Stimulated activated CD8-positive, alpha-beta memory T cell treated with anti-CD3 and anti-CD28 coated beads, Interleukin-12 subunit alpha, Interleukin-12 subunit beta, amount 100 ng/mL, for 4 hours (primary cell): ENCODE data around the gene SLX4IP.

Experiments used
- DNase-seq: peaks from one replicate; pipeline ENCODE4 v3.0.0-alpha.2; 2020; ENCODE audit warnings: low read depth

The SLX4IP gene

DNA sequence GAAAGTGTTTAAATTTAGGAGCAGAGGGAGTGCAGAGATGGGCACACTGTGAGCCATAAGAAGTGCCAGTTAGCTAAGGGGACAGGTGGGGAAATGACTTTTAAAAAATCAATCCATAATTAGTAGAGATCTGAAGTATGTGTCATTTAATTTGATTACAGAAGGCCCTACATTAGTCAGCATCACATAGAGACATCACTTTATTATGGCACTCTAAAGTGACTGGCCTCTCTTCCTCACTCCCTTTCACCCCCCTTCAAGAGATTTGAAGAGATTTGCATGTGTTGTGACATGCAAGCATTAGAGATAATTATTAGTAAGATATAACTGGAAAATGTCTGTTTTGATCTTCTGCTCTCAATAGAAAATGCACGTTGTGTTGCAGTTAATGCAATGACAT lies 86.7 kb downstream of the SLX4IP start:
- no peak for DNase-seq

DNA sequence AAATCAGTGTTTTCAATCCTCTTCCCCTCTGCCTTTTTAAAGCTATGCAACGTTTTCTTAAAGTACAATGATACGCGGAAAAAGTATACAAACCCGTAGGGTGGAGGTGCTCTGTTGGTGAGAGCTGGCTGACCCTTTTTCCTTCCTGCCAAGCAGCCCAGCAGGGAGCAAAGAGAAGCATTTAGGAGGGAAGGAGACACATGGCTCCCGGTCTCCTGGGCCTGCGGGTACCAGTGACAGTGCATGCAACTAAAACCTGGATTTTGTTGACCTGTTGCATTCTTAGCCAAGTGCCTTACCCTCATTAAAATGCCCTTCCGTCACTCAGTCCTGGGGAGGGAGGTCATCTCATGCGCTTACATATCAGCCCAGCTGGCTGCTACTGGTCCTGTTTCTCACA lies 87.2 kb downstream of the SLX4IP start:
- DNase-seq: no peak

DNA sequence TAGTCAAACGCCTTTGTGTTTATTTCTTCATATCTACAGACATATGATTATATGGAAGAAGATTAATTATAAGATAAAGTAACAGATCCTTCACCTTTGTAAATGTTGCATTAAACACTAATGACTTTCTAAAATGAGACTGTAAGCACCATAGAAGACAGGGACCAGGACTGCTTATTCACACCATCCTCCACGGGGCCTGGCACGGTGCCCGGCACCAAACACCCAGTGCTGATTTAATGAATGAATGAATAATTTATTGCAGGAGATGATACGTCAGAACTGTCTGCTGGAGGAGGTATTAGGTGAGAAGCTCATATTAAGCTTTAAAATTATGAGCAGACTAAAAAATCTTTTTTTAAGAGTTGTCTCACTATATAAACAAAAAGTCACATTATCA lies 88.3 kb downstream of the SLX4IP start:
- DNase-seq: no peak

DNA sequence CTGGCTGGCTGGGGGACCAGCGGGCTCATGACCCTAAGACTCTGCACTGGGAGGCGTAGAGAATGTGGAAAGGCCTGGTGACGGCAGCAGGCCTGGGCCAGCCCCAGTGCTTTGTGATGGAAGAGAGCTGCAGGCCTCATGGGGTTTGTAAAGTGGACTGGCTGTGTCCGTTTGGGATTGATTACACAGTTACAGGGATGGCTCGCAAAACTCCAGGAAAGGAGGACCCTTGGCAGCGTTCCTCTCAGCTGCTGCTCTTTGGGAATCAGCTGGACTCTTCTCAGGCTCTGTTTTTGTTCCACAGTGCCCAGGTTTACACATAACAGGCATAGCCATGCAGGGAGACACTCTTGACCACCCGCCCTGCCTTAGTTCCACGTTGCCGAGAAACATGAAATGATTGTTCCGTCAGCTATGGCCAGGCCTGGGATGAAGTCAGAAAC lies 89.0 kb downstream of the SLX4IP start:
- DNase-seq: no peak

DNA sequence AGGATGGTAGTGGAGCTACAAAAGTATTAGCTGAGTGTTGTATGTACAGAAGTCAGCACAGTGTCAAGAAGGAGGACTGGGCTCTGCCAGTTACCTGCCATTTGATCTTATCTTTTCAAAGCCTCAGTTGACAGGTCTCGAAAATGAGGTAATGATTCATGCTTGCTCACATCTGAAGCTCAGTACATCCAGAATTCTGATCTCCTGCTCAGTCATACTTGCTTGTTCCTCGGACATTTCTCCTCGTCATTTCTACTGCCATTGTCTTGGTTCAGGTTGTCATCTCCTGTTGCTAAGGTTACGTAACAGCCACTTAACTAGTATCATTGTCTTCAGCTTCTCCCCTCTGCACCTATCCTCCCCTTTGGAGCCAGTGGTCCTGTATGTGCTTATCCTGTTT lies 89.5 kb downstream of the SLX4IP start:
- no peak for DNase-seq

DNA sequence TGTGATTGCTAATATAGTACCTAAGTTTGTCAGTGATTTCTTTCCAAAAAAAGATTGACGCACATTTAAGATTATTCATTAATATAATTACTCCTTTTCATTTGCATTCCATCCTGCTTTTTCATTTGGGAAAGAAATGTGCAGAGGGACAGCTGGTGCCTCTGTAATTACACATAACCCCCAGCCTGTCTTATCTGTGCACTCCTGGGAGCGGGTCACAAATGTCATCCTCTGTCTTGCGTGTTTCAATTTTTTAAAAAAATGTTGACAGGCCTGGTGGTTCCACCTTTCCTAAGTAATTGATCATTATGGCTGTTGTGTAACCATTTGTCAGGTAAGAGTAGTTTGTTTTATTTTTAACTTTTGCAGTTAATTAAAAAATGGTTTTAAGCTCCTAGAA lies 92.7 kb downstream of the SLX4IP start:
- no peak for DNase-seq

DNA sequence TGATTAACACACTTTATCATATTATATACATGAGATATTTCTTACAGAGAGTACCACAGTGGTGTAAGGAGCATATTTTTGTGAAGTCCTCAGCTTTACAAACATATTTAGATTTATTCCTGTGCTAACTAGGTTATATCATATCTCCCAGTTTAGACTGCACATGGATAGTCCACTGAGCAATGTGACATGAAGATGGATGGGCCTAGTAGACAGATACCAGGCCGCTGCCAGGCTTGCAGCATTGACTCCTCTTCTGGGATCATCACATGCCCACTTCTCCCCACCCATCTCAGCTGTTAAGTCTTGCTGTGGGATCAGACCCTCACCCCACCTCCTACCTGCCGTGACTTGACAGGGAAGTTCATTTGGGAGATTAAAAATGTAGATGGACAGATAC lies 95.8 kb downstream of the SLX4IP start:
- no peak for DNase-seq

DNA sequence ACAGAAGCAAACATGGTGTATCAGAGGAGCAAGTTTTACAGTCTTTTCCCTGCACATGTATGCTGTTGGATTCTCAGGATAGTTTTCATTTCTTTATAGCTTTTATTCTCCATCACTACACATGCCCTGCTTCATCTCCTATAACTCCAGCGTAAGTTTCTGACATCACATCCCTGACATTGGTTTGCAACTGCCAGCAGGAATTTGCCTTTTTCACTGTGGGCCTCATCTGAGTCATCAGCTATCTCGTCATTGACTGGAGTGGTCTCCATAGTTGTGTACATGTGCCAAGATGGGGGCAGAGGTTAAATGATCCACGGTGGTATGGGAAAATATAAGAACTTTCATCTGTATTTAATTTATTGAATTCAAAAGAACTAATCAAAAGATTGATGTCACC lies 96.7 kb downstream of the SLX4IP start:
- DNase-seq: no peak

DNA sequence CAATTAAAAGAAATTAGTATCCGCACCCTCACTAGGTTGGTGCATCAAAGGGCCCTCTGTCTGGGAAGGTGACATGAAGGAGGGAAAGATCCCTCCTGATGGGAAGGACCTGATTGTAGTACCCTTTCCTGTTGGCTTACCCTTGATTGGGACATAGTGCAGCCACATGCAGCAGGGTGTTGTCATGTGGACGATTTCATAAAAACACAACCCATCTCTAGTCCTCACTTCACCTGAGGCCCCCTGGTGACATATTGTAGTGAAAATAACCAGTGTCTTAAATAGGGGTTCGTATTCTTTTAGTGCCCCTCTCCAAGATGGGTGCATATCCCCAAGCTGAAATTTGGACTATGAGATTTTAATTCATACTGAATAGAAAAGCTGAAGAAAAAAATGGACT lies 97.3 kb downstream of the SLX4IP start:
- no peak for DNase-seq

DNA sequence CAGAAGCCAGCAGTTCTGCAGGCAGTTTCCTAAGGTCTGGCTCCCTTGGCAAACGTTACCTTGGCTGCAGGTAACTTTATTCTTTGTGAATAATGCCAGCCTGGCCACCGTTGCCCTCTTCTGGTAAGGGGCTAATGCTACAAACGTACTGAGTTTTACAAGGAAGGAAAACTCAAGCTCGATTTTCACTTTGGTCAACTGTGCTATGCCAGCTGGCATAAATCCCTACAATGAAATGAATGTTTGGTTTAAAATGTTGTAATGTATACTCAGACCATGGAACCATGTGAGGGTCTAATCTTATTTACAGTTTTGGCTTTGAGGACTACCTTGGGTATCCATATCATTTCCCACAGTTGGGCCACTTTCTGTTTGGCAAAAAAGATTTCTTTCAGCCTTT lies 101.4 kb downstream of the SLX4IP start:
- no peak for DNase-seq

DNA sequence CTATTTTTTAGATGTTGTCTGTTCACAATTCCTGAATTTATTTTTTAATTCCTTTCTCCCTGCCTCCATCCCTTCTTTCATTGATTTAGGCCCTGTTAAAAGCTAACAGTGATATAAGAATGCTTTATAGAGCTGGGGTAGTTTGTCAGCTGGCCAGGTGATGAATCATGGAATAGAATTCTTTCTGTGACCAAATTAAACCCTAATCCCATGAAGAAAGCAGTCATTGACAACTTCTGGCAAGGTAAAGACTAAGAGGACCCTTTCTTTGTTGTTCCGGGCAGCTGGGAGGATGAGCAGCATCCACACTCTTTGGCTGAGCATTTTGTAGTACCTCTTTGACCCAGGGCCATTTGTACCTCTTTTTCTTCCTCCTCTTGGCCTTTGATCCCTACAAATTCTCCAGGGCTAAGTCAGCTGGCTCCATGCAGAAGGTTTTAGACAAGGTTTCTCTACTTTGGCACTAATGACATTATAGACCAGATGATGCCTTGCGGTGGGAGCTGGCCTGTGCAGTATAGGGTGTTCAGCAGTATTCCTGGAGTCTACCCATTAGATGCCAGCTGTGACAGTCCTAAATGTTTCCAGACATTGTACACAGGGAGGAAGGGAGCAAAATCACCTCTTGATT lies 102.9 kb downstream of the SLX4IP start:
- no peak for DNase-seq

DNA sequence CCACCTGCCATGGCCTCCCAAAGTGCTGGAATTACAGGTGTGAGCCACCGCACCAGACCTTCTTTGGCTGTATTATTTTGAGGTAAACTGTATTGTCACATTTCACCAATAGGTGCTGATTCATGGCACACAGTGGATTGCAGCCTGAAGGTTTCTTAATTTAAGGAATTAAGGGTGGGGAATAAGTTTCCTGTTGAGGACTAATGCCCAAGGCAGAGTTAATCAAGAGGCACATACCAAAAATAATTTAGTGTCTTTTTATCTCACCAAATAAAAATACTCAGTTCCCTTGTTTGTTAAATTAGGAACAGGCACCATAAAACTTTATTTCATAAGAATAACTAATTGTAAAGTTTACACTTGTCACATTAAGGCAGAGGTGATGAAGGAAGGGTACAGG lies 103.7 kb downstream of the SLX4IP start:
- no peak for DNase-seq

DNA sequence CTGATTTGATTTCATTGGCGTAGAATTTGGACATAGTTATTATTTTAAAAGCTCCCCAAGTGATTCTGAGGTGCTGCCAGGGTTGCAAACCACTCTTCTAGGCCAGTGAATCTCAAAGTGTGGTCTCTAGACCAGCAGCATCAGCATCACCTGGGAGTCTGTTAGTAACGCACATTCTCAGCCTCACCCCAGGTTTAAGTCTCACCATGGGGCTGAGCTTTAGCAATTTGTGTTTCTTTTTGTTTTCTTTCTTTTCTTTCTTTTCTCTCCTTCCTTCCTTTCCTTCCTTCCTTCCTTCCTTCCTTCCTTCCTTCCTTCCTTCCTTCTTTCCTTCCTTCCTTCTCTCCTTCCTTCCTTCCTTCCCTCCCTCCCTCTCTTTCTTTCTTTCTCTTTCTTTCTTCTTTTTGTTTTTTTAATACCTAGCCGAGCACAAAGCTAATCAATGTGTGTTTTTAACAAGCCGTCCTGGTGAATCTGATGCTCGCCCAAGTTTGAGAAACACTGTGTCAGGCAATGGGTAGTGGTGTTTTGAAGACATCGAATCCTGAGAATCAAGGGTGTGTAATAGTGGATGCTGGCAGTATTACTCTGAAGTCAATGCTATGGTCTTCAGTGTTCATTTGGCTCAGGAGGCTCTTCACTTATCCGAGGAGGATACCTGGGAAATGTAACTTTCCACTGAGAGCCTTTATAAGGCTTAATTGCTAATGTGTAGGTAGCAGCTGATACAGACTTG lies 104.9 kb downstream of the SLX4IP start:
- DNase-seq: no peak

DNA sequence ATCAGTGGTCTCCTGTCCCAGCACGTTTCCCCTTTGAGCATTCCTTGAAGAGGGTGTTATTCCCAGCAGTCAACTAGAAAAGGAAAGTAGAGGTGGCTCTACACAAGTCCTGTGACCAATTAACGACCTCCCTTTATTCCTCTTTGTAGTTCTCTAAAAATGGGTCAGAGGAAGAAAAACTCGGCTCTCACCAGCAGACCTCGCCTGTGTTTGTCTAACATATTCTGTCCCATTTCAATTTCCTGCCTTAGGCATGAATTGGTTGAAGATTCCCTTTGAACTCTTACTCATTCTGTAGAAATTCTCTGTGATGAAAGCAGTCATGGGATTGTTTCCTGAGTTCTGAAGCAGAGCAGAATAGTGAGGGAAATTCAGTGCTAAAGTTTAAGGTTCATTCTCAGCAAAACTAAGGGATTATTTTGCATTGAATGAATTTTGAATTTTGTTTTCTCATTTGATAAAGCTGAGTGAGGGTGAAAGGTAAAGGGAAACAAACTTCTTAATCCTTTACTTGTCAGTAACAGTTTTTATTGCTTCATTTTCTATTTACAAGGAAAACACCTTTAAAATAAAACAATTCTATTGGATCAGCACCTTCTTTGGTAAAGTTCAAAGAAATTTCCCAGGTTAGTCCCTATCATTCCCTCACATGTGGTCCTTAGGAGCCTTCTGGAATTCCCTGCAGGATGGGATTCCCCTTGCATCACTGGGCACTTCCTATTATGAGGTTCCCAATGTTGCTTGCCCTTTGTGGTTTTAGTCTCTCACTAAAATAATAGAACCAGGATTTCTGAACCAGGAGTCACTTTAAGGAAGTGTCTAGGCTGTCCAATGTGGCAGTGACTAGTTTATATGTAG lies 105.8 kb downstream of the SLX4IP start:
- no peak for DNase-seq

DNA sequence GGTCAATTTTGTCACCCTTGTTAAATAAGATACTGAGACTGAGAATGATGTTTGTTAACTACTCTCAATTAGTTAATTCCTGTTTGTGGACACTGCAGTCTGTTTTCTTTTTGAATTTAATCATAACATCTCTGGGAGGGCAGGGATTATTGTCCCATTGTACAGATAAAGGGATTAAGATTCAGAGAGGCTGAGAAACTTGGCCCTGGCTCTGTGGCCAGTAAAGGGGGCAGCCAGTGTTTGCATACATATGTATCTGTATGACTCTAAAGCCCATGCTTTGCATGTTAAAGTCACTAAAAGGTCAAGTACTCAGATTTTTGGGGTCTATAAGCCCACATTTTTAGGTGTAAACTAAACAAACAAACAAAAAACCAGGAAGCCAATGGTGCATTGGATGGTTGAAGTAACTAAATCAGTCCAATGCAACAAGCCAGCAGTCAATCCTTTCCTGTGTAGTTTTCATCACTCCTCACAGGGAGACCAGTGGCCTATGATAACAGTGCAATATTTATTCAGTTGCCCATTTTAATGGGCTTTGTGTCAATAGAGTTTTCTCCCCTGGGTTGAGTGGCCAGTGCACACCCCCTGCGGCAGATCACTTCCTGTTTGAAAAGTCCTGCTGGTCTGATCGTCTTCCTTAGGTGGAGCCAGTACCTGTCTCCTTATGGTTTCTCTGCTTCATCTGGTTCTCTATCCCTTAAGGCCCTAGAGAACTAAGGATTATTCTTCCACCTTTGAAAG lies 106.7 kb downstream of the SLX4IP start:
- no peak for DNase-seq

DNA sequence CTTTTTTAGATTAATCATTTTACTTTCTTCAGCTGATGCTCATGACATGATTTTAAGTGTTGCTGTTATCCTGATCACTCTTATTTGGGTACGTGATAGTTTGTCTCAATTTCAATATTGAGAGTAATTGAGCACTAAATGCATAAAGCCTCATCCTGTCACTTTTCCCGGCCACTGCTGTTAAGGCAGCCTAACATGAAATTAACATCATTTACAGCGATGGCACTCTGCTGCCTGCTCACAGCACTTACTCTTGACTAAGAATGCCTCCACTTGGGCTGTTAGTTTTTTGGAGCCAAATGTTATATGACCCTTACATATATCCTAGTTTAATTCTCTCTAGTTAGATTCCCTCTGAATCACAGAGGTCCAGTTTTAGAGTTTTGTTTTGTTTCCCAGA lies 107.3 kb downstream of the SLX4IP start:
- DNase-seq: no peak

DNA sequence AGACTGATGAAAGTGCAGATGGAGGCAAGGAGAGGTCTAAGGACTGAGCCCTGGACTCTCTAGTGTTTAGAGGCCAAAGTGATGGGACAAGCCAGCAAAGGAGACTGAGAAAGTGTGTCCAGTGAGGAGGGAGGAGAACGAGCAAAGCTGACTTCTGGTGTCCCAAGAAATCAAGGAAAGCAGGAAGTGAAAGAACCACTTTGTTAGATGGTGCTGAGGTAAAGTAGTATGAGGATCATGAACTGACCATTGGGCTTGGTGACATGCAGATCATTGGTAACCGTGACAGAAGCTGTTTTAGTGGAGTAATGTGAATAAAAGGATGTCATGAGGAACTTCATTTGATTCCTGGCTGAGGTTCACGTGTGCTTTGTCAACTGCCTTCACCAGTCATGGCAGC lies 108.4 kb downstream of the SLX4IP start:
- DNase-seq: no peak

DNA sequence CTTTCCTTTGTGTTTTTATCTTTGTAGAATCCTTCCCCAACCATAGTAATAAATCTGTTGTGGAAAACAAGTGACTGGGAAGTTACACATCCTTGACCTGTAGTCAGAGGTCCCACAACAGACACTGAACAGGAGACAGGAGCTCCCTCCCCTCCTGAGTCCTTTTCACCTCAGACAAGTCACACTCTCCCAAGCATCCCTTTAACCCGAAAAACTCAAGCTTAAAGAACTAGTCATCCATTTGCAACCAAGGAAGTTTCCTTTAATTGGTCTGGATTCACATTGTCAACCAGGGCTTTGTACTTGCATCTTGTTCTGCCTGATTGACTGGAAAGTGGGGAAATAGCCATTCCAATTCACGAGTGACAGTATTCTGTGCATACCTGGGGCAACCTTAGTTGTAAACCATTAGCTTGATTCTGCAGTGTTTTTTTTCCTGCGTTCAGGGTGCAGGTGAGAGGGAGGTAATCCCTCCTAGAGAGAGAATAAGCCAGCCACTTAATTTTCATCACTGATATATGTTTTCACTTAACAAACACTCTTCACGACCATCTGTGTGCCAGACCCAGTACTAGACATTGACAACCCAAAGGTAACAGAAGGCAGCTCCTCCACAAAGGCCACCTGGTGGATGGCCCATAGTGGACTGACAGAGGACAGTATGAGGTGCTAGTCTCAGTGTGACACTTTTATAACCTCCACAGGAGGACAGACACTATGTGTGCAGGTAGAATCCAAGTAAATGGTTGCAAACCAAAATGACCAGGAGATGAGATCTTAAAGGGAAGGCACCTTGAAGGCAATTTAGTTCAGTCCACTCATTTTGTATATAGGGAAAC lies 112.4 kb downstream of the SLX4IP start:
- DNase-seq: no peak

DNA sequence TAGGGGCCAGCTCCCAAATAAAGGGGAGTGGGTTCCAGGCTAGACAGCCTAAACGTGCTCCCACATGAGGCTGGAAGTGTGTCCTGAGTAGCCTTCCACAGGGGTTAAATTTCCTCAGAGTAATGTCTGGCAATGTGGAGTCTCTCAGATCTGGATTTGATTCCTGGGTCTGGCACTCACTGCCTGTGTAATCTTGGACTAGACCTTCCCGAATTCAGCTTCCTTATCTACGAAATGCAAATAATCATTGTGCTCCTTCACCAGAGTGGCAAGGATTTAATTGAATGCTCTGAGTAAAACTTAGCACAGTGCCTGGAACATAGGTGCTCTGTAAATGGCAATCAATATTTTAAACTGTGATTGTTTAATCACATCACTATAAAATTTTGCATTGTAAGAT lies 114.4 kb downstream of the SLX4IP start:
- DNase-seq: no peak

DNA sequence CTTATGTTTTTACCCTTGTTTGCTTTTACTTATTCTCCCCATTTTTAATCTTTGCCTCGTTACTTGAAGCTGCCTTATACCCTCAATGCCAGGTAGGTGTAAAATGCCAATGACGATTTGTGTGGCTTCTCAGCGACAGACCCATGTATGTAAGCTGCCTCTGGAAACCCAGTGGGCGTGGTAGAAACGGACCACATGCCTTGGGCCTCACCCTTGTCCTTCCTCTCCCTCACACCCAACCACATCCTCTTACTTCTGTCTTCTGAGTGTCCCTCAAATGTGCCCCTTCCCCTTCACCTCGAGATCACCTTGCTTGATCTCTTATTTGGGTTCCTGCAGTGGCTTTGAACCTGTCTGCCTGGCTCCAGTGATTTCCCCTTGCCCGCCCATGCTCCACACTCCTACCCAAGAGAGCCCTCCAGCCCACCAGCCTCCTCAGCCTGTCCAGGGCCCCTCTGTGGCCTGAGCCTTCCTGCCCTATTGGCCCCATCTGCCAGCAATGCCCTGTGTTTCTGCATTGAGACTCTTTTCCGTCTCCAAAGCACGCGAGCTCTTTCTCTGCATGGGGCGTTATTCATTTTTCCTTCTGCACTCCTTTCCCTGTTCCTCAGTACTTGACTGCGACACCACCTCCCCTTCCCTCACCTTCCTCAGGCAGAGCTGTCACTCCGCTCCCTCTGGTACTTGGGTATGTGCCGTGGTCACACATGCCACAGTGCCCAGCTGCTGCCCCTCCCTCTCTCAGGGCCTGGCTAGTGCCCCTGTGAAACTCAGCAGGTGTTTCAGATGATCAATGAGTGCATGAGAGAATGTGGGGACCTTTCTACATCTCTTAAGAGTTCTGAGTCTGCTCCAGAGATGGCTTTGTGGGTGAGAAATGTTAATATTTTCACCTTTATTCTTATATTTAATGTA lies 115.4 kb downstream of the SLX4IP start:
- no peak for DNase-seq
